ENCODE measurements around the gene SYVN1.
"Not testable (repeated sequence)": the region's sequence is repeated elsewhere in the genome, so short reads cannot be mapped to it uniquely, and the experiment has no call there.

The SYVN1 gene

DNA sequence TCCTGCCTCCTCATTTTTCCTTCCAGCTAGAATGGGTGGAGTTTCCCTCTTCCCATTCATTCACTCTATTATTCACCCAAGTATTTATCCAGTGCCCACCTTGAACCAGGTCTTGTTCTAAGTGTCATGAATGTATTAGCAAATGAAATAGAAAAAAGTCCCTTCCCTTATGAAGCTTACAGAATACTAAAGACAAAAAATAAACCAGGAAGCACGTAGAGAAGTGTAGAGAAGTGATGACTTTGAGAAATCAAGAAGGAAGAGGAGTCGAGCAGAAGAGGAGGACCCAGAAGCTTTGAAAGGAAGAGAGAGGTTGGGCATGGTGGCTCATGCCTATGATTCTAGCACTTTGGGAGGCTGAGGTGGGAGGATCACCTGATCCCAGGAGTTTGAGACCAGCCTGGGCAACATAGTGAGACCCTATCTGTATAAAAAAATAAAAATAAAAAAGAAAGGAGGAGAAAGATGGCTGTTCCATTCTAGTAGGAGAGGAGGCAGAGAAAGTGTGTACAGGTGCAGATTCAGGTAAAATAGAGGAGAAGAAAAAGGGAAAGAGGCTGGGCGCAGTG is 17.1 kb upstream of the SYVN1 start:
- no peak for DNase-seq (ENCODE audit: low spot score)

DNA sequence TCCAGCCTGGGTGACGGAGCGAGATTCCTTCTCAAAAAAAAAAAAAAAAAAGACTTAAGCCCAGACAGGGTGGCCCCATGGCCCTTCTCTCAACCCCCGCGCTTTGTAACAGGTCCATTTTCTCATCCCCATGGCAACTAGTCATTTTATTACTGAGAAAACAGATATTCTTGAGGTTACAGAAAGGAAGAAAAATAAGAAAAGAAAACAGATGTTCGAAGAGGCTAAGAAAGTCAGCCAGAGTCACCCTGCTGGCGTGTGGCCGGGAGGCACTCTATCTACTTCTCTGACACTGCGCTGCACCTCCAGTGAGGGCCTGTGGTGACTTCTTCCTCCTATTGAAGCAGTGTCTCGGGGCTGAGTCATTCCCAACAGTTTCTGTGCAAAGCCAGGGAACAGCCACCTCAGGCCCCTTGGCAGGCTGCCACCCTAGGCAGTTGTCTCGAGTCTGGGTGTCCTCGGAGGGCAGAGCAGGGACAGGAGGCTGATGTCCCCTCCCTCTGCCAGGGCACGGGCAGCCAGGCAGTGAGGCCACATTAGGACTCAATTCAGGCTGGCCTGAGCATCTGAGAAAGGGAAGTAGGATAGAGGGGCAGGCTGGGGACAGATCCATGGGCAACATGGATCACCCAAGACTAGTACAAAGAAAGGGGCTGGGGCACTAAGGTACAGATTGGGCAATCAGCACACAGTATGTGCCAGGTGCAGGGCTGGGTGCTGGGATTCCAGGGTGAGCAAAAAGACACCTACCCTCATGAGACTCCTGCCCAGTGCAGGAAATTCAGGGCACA is 16.4 kb upstream of the SYVN1 start:
- DNase-seq (ENCODE audit: low spot score) = no peak

DNA sequence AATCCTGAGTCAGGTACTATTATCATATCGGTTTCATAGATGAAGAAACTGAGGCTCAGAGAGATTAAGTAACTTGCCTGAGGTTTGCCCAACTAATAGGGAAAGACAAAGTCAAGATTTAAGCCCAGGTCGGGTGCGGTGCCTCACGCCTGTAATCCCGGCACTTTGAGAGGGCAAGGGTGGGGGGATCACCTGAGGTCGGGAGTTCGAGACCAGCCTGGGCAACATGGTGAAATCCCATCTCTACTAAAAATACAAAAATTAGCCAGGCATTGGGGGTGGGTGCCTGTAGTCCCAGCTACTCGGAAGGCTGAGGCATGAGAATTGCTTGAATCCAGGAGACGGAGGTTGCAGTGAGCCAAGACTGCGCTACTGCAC is 15.8 kb upstream of the SYVN1 start:
- DNase-seq (ENCODE audit: low spot score) = not testable (repeated sequence)

DNA sequence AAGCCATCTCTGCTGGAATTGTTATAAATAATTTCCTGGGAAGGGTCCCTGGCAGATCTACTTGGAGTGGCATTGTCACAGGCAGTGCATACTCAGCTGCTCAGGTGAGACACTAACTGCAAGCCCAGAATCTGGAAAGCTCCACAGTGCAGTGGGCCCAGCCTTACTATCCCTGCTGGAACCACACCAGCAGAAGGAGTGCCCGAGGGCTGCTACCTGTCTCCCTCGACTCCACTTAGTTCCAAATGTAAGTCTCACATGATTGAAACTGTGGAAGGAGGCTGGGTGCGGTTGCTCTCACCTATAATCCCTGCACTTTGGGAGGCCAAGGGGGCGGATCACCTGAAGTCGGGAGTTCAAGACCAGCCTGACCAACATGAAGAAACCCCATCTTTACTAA is 14.3 kb upstream of the SYVN1 start:
- DNase-seq (ENCODE audit: low spot score) = no peak

DNA sequence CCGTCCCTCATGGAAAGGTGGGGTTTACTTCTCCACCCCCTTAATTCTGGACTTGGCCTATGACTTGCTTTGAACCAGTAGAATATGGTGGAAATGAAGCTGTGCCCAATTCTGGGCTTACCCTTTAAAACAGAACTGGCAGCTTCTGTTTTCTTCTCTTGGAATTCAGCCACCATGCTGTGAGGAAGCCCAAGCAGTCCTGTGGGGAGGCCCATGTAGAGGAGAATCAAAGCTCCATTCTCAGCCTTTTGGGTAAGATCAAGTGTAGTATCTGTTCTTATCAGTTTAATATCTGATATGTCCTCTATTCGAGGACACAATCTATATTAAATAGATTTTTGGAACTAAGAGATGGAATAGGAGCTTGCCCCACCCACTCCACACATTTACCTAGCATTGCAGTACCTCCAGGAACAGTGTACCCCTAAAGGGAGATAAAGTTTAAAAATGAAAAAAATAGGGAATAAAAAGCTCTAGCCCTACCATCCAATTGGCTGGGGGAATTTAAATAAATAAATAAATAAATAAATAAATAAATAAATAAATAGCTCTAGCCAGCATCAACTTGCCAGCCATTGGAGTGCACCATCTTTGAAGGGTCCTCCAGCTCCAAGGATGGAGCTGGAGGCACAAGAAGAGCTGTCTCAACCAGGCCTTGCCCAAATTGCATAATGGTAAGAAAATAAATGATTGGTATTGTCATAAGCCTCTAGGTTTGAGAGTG is 13.2 kb upstream of the SYVN1 start:
- no peak for DNase-seq (ENCODE audit: low spot score)

DNA sequence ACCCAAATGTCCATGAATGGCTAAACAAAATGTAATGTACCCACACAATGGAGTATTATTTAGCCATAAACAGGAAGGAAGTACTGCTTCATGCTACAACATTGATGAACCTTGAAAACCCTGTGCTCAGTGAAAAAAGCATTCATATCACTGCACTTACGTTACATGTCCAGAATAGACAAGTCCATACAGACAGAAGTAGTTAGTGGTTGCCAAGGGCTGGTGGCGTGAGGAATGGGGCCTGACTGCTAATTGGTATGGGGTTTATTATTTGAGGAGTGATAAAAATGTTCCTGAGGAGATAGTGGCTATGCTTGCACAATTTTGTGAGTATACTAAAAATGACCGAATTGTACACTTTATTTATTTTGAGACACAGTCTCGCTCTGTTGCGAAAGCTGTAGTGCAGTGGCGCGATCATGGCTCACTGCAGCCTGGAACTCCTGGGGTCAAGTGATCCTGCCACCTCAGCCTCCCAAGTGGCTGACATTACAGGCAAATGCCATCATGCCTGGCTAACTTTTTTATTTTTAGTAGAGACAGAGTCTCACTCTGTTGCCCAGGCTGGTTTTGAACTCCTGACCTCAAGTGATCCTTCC is 7.7 kb upstream of the SYVN1 start:
- DNase-seq (ENCODE audit: low spot score) = no peak

DNA sequence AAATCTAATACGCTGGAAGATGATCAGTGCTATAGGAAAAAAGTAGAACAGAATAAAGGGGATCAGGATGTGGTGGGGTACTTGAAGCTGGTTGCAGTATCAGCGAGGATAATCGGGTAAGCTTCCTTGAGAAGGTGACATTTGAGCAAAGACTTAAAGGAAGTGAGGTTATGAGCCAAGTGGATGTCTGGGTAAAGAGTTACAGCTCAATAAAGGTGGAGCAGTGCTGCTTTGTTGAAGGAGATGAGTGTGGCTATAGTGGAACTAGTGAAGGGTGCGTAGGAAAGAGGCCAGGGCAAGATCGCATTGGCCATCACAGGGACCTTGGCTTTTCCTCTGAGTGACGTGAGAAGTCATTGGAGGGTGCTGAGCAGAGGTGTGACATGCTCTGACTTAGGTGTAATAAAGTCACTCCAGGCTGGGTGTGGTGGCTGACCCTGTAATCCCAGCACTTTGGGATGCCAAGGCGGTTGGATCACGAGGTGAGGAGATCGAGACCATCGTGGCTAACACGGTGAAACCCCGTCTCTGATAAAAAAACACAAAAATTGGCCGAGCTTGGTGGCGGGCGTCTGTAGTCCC is 2.3 kb upstream of the SYVN1 start:
- DNase-seq (ENCODE audit: low spot score) = no peak

DNA sequence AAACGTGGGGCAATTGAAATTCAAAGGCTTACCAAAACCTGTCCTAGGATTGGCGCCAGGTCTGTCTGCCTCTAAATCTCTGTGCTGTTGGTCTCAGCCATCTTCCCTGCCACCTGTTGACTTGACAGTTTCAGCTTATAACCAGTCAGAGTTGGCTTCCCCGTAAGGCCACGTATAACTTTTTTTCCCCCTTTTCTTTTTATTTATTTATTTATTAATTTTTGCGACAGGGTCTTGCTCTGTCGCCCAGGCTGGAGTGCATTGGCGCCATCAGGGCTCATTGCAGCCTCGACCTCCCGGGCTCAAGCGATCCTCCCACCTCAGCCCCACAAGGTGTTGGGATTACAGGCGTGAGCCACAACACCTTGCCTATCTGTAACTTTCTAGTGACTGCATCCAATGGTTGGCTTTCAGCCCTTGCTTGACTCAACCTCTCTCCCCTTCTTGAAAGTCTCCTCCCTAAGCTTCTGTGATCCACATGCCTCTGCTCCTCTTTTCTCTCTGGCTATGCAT is 1.4 kb upstream of the SYVN1 start:
- DNase-seq (ENCODE audit: low spot score) = no peak

DNA sequence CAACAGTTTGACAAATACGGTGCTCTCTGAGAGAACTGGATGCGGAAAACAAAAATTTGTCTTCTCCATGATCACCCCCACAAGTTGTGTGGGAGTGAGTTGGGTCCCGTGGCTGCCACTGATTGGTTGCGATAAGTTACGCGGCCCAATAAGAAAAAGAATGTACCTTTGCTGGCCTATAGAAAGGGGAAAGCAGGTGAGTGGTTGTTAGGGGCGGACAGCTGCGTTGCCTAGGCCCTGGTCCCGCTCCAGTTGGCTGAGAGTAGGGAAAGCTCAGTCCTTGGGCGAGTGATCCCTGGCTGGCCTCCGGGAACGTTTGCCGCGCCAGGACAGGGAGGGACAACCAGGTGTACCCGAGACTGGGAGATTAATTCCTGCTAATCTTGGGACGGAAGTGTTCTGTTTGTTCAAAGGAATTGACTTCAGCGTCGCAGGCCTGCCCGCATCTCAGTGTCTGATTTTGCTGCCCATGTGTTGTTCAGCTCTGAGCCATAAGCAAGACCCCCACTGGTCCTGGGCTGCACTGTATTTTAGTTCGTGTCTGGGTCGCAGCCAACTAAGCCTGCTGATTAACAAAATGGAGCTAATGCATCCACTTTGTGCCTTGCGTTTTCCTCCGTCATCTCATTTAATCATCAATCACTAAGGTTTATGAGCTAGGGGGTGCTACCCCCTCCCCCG is 773 bp upstream of the SYVN1 start:
- peak; percentile 90 for DNase-seq (ENCODE audit: low spot score)

DNA sequence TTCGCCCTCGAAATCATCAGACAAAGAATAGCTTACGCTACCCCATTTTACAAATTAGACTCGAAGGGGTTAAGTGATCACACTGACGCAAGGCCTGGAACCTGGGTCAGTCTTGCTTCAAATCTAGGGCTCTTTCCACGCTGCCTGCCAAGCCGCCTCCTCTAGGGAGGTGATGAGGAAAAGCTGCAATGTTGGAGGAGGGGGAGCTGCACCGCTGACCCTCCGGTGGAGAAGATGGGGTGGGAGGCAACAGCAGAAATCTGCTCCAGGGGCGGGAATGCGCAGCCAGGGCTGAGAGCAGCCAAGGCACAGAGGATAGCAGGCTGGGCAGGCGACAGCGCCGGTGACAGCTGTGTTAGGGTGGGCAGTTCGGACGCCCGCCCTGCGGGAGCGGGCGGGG is 595 bp downstream of the SYVN1 start:
- DNase-seq (ENCODE audit: low spot score) = no peak

DNA sequence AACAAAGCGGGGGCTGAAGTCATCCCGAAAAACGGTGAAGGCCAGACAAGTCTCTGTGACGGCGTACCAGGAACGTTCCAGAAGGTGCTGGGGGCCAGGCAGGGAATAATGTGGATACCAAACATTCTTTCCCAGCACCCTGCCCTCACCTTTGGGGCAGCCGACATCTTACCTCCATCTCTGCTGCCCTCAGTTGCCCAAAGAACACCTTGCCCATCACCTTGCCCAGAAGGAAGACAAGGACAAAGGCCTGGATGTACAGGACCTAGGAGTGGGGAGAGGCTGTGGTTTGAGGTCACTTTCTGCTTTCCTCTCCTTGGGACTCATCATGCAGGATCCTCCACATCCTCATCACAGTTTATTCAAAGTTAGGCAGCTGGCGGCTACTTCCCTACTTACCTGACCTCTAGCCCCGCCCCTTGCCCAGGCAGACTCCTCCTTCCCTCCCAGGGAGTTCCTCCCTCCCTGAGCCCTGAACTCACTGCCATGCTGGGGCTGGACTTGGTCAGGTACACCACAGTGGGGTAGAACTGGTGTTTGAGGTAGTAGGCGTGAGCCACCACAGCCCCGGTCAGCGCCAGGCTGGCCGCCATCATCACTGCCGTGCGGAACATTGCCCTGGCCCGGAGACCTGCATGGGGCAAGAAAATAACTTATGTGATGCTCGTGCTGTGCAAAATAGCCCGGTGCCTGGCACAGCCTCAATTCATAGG is 1.2 kb downstream of the SYVN1 start:
- DNase-seq (ENCODE audit: low spot score) = peak; percentile 32

DNA sequence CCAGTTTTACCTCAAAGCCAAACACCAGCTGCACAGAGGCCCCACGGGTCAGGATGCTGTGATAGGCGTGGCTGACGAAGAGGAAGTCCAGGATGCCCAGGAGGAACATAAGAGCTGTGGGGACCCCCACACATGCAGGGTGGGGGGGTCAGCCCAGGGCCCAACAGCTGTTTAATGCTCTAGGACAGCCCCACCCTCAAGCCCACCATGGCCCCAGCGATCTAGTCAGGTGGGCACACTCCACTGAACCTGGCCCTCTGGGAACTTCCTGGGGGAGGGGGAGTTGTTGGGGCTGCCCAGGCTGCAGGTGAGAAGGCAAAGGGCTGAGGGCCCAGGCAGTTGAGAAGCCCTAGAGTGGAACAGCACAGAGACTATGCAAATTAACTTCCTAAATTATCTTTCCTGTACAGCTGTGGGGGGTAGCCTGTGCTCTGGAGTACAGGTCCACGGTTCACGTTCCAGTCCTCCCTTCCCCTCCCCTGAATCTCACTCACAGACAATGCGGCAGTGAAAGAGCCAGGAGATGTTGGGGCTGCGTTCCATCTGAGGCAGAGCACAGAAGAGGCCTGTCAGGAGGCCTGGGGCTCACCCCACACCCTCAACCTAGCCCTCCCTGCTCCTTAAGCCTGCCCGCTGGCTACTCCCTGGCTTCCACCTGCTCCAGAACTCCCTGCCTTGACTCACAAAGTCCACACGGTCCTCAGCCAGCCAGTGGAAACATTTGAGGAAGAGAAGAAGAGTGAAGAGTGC is 1.9 kb downstream of the SYVN1 start:
- no peak for DNase-seq (ENCODE audit: low spot score)

DNA sequence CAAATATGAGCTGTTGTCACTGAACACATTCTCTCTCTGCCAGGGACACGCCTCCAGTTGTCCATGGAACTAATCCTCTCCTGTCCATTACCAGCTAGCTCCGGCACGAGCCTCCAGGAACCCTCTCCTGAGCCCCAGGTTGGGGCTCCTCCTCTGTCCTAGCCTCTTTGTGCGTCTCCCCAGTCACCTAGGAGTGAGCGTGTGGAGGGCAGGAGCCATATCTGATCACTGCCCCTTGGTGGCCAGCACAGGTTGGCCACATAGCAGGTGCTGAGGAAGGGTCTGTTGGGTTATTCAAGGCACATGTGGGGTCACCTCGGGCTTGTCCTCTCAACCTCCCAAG is 2.5 kb downstream of the SYVN1 start:
- DNase-seq (ENCODE audit: low spot score) = no peak

DNA sequence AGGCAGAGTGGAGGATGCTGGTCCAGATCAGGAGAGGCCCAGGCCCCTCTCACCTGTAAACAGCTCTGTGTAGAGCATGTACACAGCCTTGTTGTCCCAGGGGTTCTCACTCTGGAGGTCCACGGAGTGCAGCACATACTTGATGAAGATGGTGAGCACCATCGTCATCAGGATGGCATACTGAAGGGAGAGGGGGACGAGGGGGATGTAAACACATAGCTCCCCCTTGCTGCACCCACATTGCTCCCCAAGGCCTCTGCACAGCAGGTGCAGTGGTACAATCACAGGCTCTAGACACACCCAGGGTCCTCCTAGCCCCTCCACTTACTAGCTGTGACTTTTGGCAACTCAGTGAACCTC is 2.9 kb downstream of the SYVN1 start:
- DNase-seq (ENCODE audit: low spot score) = no peak

DNA sequence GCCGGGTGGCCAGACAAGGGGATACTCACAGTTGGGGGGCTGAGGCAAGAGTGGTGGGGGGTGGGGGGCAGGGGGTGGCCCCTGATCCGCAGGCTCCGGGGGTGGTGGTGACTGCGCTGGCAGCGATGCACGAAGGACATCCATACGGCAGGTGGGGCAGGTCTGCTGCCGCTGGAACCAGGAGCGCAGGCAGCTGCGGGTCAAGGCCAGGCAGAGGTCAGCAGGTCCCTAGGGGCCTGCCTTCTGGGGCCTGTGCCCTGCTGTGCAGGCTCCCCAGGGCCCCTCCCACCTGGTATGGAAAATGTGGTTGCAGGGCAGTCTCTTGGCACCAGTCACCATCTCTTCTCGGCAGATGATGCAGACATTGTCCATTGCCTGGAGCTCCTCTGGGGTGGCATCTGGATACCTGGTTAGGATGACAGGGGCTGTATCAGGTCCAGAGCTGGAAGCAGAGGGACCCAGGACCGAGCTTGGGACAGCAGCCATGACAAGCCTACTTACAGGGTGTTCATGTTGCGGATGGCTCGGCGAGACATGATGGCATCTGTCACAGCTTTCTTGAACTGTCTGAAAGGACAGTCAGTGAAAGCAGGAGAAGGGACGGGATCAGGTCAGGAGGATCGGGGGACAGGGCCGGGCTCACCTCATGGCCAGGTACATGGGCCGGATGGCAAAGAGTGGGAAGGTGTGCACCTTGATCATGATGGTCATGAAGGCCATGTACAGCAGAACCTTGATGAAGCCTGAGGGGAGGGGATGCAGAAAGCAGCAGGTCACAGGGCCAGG is 3.5 kb downstream of the SYVN1 start:
- DNase-seq (ENCODE audit: low spot score) = no peak

DNA sequence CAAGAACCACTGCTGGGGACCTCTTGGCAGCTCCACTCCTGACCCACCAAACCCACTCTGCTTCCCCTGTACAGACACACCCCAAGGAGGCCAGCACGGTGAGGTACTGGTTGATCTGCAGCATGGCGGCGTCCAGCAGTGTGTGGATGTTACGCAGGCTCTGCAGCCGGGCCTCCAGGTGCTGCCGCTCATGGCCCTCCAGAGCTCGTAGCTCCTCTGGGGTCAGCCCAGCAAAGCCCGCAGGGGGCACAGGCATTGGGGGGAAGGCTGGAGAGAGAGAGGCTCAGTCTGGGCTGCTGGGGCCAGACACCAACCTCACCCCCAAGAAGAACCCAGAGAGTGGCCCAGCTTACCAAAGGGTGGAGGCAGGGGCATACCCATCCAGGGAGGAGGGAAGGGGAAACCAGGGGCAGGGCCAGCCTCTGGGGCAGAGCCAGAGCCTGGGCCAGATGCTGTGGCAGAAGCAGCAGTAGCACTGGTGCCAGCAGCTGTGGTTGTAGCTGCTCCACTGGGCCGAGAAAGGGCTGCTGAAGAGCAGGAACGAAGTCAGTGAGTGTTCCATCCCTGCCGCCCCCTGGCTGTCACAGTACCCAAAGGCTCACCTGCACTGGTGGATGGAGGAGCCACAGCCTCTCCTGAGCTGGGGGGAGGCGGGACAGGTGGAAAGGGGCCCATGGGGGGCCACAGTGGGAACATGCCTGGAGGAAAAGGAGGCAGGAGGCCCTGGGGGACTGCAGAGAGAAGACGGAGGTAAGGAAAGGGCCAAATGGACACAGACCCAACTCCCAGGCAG is 4.5 kb downstream of the SYVN1 start:
- DNase-seq (ENCODE audit: low spot score) = no peak

DNA sequence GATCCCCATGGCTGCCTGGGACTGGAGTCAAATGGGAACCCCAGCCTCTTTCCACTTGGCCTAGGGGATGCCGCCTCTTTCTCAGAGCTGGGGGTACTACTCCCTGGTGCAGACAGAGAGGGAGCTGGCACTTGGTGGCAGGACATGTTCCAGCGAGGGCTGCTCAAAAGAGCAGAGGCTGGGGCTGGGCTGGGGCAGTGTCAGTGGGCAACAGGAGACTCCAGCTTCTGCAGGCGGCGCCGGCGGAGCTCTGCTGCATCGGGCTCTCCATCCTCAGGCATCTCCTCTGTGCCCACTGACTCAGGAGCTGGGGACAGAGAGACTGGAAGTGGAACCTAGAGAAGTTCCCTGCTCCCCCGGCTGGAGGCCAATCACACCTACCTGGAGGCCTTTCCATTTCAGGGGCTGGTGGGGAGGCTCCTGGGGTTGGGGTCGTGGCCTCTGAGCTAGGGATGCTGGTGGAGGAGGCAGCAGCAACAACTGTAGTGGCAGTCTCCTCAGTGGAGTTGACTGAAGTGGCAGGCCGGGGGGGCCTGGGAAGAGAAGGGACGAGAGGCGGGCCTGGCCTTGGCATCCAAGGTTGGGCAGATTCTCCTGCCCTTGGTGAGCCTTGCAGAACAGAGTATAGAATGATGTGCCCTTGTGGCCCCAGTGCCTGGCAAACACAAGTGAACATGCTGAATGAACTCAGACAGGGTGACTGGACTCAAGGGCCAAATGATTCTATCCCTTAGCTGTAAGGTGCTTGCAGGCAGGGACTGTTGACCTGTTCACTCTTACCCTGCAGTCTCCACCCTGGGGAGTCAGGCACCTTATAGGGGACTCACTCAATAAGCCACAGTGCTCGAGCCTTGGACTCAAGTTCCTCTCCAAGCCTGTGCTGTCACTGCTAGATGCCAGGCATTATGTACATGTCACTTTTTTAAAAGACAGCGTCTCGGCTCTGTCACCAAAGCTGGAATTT is 5.9 kb downstream of the SYVN1 start:
- DNase-seq (ENCODE audit: low spot score) = no peak

Measured in CD4-positive, alpha-beta T cell treated with Interleukin-6 at 100 ng/mL for 8 hours (primary cell).